Cardiac muscle cell (in vitro differentiated cells and primary cell): ENCODE measurements around the gene RNF38. TPM values are rescaled to one million over a fixed set of nuclear protein-coding genes. Genes with fewer than 3 reads are reported as not detected.
A peak's percentile ranks its signal among the peaks of the same experiment; 100 is the strongest.

Experiments
- DNase-seq, 2 donors: peaks; one replicate each; pipeline versions ENCODE4 v3.0.0 to v3.0.0-alpha.2; 2010 to 2017; ENCODE audit warnings: low read depth in 1 of 2, low spot score in 1 of 2
- H3K27ac ChIP-seq: fragments of 200-600 bp; sonication (generic); 2 replicates; pipeline ENCODE4 v1.5.1; 2016
- H3K27me3 ChIP-seq: fragments of 200-600 bp; sonication (generic); 2 replicates; pipeline ENCODE4 v1.6.0; 2016; ENCODE audit warnings: control low read depth
- H3K36me3 ChIP-seq: fragments of 200-600 bp; sonication (generic); 2 replicates; pipeline ENCODE4 v1.5.1; 2016; ENCODE audit warnings: control low read depth
- H3K4me1 ChIP-seq: fragments of 200-600 bp; sonication (generic); 2 replicates; pipeline ENCODE4 v1.8.1; 2017; ENCODE audit warnings: low read depth, mild to moderate bottlenecking, mixed run types
- H3K4me3 ChIP-seq: fragments of 200-600 bp; sonication (generic); 2 replicates; pipeline ENCODE4 v1.5.1; 2016; ENCODE audit warnings: mild to moderate bottlenecking
- H3K9me3 ChIP-seq: fragments of 200-600 bp; sonication (generic); 2 replicates; pipeline ENCODE4 v1.5.1; 2017; ENCODE audit warnings: low read depth, mild to moderate bottlenecking, control low read depth
- polyA plus RNA-seq: library from polyadenylated mRNA; unstranded; fragments of >200 nt; fragmentation: Nextera tagmentation; extraction: Ambion mirVana; gene quantifications from 2 replicates; pipeline ENCODE4 v1.2.1, GENCODE V29; 2016
- total RNA-seq: library from RNA; depleted of rRNA; stranded (reverse); fragments of >200 nt; gene quantifications from 2 replicates; pipeline ENCODE4 v1.2.3, GENCODE V29; 2016
- TF ChIP-seq, protein P1 (sequence below): IDR thresholded peaks from 2 replicates; pipeline ENCODE4 v1.5.1; 2012; ENCODE audit warnings: low read depth, mild to moderate bottlenecking, low read length

Gene RNF38
- total and polyA plus RNA-seq, 2 experiments from 2014 or later = 20.1 to 26.3 TPM

DNA sequence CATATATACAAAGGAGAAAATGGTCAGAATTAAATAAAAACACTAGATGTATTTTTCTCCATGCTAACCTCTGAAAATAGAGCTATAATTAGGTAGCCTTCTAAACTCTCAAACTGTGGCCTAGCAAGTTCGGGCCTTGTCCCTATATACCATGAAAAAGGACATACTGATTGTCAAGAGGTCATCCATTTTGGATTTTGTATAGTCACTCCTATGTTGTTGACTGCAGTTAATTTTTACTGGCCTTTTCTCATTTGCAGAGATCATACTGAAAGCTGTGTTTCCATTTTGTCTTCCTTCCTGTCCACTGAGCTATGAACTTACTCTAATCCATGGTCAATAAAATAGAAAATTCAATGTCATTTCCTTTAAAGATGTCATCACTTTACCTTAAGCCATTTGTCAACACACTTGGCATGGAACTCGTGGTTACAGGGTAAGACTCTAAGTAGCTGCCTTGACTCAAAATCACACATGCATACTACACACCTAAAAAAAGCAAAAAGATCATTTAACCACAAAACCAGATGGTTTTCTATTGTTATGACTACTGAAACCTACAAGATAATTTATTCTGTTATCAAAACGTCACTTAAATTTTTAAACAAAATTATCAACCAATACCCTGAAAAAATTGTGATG lies 58.0 kb downstream of the RNF38 start:
- H3K9me3 ChIP-seq = no peaks in the 10 kb centered on the region
- no peaks in the 10 kb centered on the region for H3K4me1 ChIP-seq
- H3K27me3 ChIP-seq = no peaks in the 10 kb centered on the region
- DNase-seq = no peak
- H3K36me3 ChIP-seq = peaks cover 76% of the 10 kb centered on the region
- H3K4me3 ChIP-seq = no peak overlapping the region
- no peak overlapping the region for H3K27ac ChIP-seq
- TF ChIP-seq, protein P1, sequence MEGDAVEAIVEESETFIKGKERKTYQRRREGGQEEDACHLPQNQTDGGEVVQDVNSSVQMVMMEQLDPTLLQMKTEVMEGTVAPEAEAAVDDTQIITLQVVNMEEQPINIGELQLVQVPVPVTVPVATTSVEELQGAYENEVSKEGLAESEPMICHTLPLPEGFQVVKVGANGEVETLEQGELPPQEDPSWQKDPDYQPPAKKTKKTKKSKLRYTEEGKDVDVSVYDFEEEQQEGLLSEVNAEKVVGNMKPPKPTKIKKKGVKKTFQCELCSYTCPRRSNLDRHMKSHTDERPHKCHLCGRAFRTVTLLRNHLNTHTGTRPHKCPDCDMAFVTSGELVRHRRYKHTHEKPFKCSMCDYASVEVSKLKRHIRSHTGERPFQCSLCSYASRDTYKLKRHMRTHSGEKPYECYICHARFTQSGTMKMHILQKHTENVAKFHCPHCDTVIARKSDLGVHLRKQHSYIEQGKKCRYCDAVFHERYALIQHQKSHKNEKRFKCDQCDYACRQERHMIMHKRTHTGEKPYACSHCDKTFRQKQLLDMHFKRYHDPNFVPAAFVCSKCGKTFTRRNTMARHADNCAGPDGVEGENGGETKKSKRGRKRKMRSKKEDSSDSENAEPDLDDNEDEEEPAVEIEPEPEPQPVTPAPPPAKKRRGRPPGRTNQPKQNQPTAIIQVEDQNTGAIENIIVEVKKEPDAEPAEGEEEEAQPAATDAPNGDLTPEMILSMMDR = no peak

- TF ChIP-seq, protein P1 = no peak
- H3K27me3 ChIP-seq = no peaks in the 10 kb centered on the region
- no peaks in the 10 kb centered on the region for H3K4me1 ChIP-seq
- peak in 1 of 2 donors; percentile 57 for DNase-seq
- no peaks in the 10 kb centered on the region for H3K9me3 ChIP-seq
- H3K36me3 ChIP-seq = peaks cover 52% of the 10 kb centered on the region
- no peak overlapping the region for H3K4me3 ChIP-seq
- H3K27ac ChIP-seq = peak overlapping the region; percentile 55
Observed at GRCh38 chr9:36337865-36338264, 62.2 kb downstream of the RNF38 start.

- H3K27ac ChIP-seq = no peak overlapping the region
- H3K27me3 ChIP-seq = no peaks in the 10 kb centered on the region
- TF ChIP-seq, protein P1 = no peak
- H3K9me3 ChIP-seq = no peaks in the 10 kb centered on the region
- no peak overlapping the region for H3K4me3 ChIP-seq
- H3K4me1 ChIP-seq = no peaks in the 10 kb centered on the region
- no peak for DNase-seq
- H3K36me3 ChIP-seq = peaks cover 44% of the 10 kb centered on the region
Observed at GRCh38 chr9:36337002-36337401, 63.1 kb downstream of the RNF38 start.

DNA sequence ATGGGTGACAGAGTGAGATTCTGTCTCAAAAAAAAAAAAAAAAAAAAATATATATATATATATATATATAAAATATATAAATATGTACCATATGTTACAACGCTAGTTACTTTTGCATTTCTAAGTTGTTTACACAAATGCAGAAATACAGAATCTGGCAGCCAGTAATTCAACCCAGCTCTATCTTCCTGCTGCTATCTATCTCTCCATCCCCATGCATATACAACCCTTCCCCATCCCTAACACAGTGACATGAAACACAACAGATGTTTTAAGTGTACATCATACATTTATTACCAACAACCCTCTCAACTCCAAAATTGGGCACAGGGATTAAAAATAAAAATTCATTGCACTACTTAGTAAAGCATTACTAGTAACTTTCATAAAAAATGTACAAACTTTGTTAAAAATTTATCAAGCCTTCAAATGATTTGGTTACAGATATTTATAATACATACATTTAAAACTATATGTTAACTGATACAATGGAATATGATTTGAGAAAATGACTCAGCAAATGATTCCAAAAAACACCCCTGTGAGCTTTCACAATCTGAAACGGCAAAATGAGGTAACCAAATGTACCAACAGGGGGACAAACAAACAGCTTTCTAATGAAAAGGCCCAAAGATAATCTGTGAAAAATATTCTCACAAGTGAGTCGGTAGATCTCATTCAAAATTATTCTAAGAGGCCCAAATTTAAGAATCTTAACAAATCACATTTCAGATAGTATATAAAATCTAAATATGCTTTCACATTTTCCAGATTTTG lies 63.8 kb downstream of the RNF38 start:
- H3K27ac ChIP-seq = no peak overlapping the region
- peaks cover 39% of the 10 kb centered on the region for H3K36me3 ChIP-seq
- TF ChIP-seq, protein P1 = no peak
- no peaks in the 10 kb centered on the region for H3K4me1 ChIP-seq
- no peaks in the 10 kb centered on the region for H3K27me3 ChIP-seq
- no peaks in the 10 kb centered on the region for H3K9me3 ChIP-seq
- DNase-seq = peak in 1 of 2 donors; percentile 35
- no peak overlapping the region for H3K4me3 ChIP-seq

DNA sequence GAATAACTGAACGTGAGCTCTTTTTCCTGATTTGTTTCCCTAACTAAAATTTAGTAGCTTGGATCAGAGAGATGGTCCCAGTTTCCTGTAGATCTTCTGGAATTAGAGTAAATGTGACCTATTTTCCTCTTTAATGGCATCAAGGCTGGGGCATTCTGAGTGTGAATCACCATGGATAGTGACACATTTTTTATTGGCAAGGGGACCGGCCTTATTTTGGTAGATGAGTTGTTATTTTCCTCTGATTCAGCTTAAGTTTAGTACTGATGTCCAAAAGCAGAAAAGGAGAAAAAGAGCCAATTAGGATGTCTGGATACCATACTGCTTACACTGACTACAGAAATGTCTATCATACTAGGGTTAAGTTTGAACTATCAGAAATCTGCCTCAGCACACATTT lies 68.1 kb downstream of the RNF38 start:
- Histone ChIP-seq H3K9me3 (no peaks in the 10 kb centered on the region), H3K36me3 (peaks cover 2% of the 10 kb centered on the region), H3K4me3 (no peak overlapping the region), H3K27me3 (no peaks in the 10 kb centered on the region), H3K4me1 (no peaks in the 10 kb centered on the region), H3K27ac (no peak overlapping the region)
- TF ChIP-seq, protein P1 = no peak
- no peak for DNase-seq
